ENCODE data around the gene MICU2. TPM values are rescaled to one million over a fixed set of nuclear protein-coding genes. Genes with fewer than 3 reads are reported as not detected.

The MICU2 gene
- total and polyA plus RNA-seq, 10 of the 15 experiments (the other 5 are each of a cell fraction or from before 2014, with no cell fraction given) = 17.7 to 56.6 (median 43.8) TPM

DNA sequence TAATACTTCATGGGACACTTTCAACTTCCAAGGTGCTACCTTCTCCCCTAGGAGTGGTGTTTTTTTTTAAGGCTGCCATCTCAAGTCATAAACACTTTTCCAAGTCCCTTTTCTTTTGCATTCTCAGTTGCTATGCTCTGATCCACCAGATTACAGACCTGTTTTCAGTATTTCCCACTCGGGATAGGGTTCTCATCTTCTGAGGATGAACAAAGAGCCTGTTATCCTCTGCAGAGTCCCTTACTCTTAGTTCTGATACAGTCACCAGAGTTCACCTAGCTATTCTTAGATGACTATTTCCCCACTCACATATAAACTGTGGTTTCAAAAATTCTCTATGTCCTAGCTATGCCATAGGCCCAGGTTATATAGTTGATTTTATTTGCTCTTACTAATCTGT lies 160.8 kb downstream of the MICU2 start (continued):
- TF ChIP-seq, protein P1, sequence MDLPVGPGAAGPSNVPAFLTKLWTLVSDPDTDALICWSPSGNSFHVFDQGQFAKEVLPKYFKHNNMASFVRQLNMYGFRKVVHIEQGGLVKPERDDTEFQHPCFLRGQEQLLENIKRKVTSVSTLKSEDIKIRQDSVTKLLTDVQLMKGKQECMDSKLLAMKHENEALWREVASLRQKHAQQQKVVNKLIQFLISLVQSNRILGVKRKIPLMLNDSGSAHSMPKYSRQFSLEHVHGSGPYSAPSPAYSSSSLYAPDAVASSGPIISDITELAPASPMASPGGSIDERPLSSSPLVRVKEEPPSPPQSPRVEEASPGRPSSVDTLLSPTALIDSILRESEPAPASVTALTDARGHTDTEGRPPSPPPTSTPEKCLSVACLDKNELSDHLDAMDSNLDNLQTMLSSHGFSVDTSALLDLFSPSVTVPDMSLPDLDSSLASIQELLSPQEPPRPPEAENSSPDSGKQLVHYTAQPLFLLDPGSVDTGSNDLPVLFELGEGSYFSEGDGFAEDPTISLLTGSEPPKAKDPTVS (IDR thresholded peaks at IDR 0.05; ENCODE audit: low read depth, low read length) = no peak
- no peak for TF ChIP-seq SREBF2 (IDR thresholded peaks at IDR 0.05; ENCODE audit: low read length)

Small RNA genes within 50 kb of the gene (small RNA-seq; reads per million reads assigned to genes)
- gene RNU6-59P = not detected

Other genes starting within 250 kb of the MICU2 start
- 36.7 and 52.0 TPM in 2 replicates for gene ZDHHC20, start 144.9 kb downstream of the MICU2 start, total RNA-seq (2014; rRNA removed)
- 48.4 and 50.7 TPM in 2 replicates for gene ZDHHC20, start 144.9 kb downstream of the MICU2 start, total RNA-seq (2014; rRNA removed; fragmentation: Illumina TruSeq; extraction: Trizol)
- gene ZDHHC20, start 144.9 kb downstream of the MICU2 start, total RNA-seq (2021) = 43.4 and 51.5 TPM in 2 replicates
- gene ZDHHC20, start 144.9 kb downstream of the MICU2 start, polyA plus RNA-seq (2011; rRNA removed) = 41.7 and 73.4 TPM in 2 replicates
- gene ZDHHC20, start 144.9 kb downstream of the MICU2 start, polyA plus RNA-seq (2014; fragmentation: Illumina TruSeq; extraction: Trizol) = 46.2 and 57.8 TPM in 2 replicates
- gene ZDHHC20, start 144.9 kb downstream of the MICU2 start, polyA plus RNA-seq (2014; fragmentation: Nextera tagmentation; extraction: Ambion mirVana) = 10 to 100 TPM in 1 of 2 experiments, 1 to 10 TPM in 1; 8.6 to 12.3 TPM
- gene ZDHHC20, start 144.9 kb downstream of the MICU2 start, polyA plus RNA-seq (2014; rRNA removed) = 21.1 and 24.9 TPM in 2 replicates
- gene ZDHHC20, start 144.9 kb downstream of the MICU2 start, polyA plus RNA-seq (2016; fragmentation: Nextera tagmentation; extraction: Ambion mirVana) = 10 to 100 TPM; 41.7 to 47.2 TPM
- gene FGF9, start 66.9 kb upstream of the MICU2 start, total RNA-seq (2014; rRNA removed) = 0.34 and 0.82 TPM in 2 replicates
- gene FGF9, start 66.9 kb upstream of the MICU2 start, total RNA-seq (2014; rRNA removed; fragmentation: Illumina TruSeq; extraction: Trizol) = 0.74 and 1.2 TPM in 2 replicates
- gene FGF9, start 66.9 kb upstream of the MICU2 start, total RNA-seq (2021) = 1.1 and 1.3 TPM in 2 replicates
- 0.05 and 0.16 TPM in 2 replicates for gene FGF9, start 66.9 kb upstream of the MICU2 start, polyA plus RNA-seq (2011; rRNA removed)
- gene FGF9, start 66.9 kb upstream of the MICU2 start, polyA plus RNA-seq (2014; fragmentation: Illumina TruSeq; extraction: Trizol) = 0.73 and 0.82 TPM in 2 replicates
- 1 to 10 TPM in 1 of 2 experiments, under 1 TPM in 1; 0.92 to 1.0 TPM for gene FGF9, start 66.9 kb upstream of the MICU2 start, polyA plus RNA-seq (2014; fragmentation: Nextera tagmentation; extraction: Ambion mirVana)
- gene FGF9, start 66.9 kb upstream of the MICU2 start, polyA plus RNA-seq (2014; rRNA removed) = 0.42 and 1.4 TPM in 2 replicates
- gene FGF9, start 66.9 kb upstream of the MICU2 start, polyA plus RNA-seq (2016; fragmentation: Nextera tagmentation; extraction: Ambion mirVana) = 1 to 10 TPM in 1 of 2 experiments, under 1 TPM in 1; 0.48 to 1.5 TPM

Data from GM12878 (cell line).